AG09309 (cell line): ENCODE data around the gene CTIF.

ENCODE experiments used
- DNase-seq: peaks from one replicate; pipeline ENCODE4 v3.0.0-alpha.2; 2010; ENCODE audit warnings: low read depth
- H3K4me3 ChIP-seq: 2 replicates; pipeline ENCODE4 v1.5.1; 2011; ENCODE audit warnings: mild to moderate bottlenecking, low read depth, low read length, moderate library complexity; ENCODE audit not compliant: control insufficient read depth
- CTCF ChIP-seq: IDR thresholded peaks from 2 replicates; pipeline ENCODE4 v1.5.1; 2011; ENCODE audit warnings: mild to moderate bottlenecking, low read depth, low read length, inconsistent platforms; ENCODE audit not compliant: insufficient read depth, control insufficient read depth; ENCODE audit errors: missing control alignments

CTIF gene

GRCh38 chr18:48655508-48655907, 116.7 kb downstream of the CTIF start:
- DNase-seq = no peak
- H3K4me3 ChIP-seq = no peak overlapping the region
- no peak for TF ChIP-seq CTCF

- no peak for TF ChIP-seq CTCF
- H3K4me3 ChIP-seq = no peak overlapping the region
- DNase-seq = no peak
Observed at GRCh38 chr18:48656176-48656575, 117.3 kb downstream of the CTIF start.

GRCh38 chr18:48656582-48656981, 117.8 kb downstream of the CTIF start:
- no peak overlapping the region for H3K4me3 ChIP-seq
- DNase-seq = no peak
- TF ChIP-seq CTCF = no peak

- no peak for TF ChIP-seq CTCF
- no peak for DNase-seq
- H3K4me3 ChIP-seq = no peak overlapping the region
Observed at GRCh38 chr18:48657447-48658120, 118.8 kb downstream of the CTIF start.

- no peak for TF ChIP-seq CTCF
- no peak overlapping the region for H3K4me3 ChIP-seq
- no peak for DNase-seq
Observed at GRCh38 chr18:48658721-48659120, 119.9 kb downstream of the CTIF start.

GRCh38 chr18:48659188-48660009, 120.6 kb downstream of the CTIF start:
- no peak for DNase-seq
- no peak for TF ChIP-seq CTCF
- no peak overlapping the region for H3K4me3 ChIP-seq
